ENCODE data around the gene MRPL28.

DNA sequence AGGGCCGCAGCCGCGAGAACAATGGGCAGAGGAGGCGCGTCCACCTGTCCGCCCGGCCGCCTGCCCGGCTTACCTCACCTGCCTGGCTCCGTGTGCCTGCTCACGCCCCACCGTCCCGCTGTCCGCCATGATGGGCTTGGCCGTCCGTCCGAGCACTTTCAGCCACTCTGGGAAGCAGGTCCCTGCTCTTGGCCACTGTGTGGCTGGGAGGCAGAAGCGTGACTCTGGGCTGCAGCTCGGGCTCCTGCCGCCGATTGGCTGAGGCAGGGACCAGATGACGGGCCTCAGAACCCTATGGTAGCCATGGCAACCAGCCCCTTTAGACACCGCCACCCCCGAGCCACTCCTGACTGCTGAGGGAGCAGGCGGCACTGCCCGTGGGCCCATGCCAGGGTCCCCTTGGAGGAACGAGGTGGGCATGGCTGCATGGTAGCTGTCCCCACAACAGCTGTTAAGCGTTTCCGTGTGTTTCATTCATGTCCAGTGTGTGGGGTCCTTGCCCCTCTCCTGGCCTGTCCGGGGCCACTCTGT, 8.9 kb downstream of the MRPL28 start:
- TF ChIP-seq CTCF (IDR thresholded peaks at IDR 0.05): no peak
- TF ChIP-seq POLR2AphosphoS5 (IDR thresholded peaks at IDR 0.05): no peak
- no peak for TF ChIP-seq EP300 (IDR thresholded peaks at IDR 0.05)
- TF ChIP-seq POLR2A (IDR thresholded peaks at IDR 0.05): no peak
